Osteocyte (in vitro differentiated cells): ENCODE measurements around the gene RNF215. TPM values are rescaled to one million over a fixed set of nuclear protein-coding genes. Genes with fewer than 3 reads are reported as not detected.

ENCODE experiments used
- DNase-seq: peaks from one replicate; pipeline ENCODE4 v3.0.0; 2021; ENCODE audit warnings: mixed read lengths; ENCODE audit not compliant: unreplicated experiment; ENCODE audit errors: extremely low spot score
- H3K27ac Mint-ChIP-seq: one replicate; pipeline ENCODE4 v1.8.0; 2021; ENCODE audit warnings: mild to moderate bottlenecking, mixed read lengths; ENCODE audit not compliant: unreplicated experiment
- H3K27me3 Mint-ChIP-seq: one replicate; pipeline ENCODE4 v1.8.0; 2021; ENCODE audit warnings: mixed read lengths; ENCODE audit not compliant: unreplicated experiment
- H3K36me3 Mint-ChIP-seq: one replicate; pipeline ENCODE4 v1.8.0; 2021; ENCODE audit warnings: mixed read lengths; ENCODE audit not compliant: unreplicated experiment
- H3K4me1 Mint-ChIP-seq: one replicate; pipeline ENCODE4 v1.8.0; 2021; ENCODE audit warnings: mixed read lengths; ENCODE audit not compliant: unreplicated experiment
- H3K4me3 Mint-ChIP-seq: one replicate; pipeline ENCODE4 v1.8.0; 2021; ENCODE audit warnings: mild to moderate bottlenecking, moderate library complexity, mixed read lengths; ENCODE audit not compliant: unreplicated experiment
- H3K9me3 Mint-ChIP-seq: one replicate; pipeline ENCODE4 v1.8.0; 2021; ENCODE audit warnings: mixed read lengths; ENCODE audit not compliant: unreplicated experiment
- total RNA-seq: library from RNA; stranded (reverse); gene quantifications from 2 replicates; pipeline ENCODE4 v1.2.1, GENCODE V29; 2021
- TF ChIP-seq, protein P1 (sequence below): fragments of 200-600 bp; sonication (generic); IDR thresholded peaks from 2 replicates; pipeline ENCODE4 v1.5.0; 2021; ENCODE audit warnings: antibody characterized with exemption, mild to moderate bottlenecking, moderate library complexity

The RNF215 gene
- total RNA-seq, 1 donor from 2014 or later, result 36.6 TPM

- Mint-ChIP-seq H3K27me3 (no peaks in the 10 kb centered on the region), H3K9me3 (no peaks in the 10 kb centered on the region), H3K4me1 (no peaks in the 10 kb centered on the region), H3K4me3 (no peak overlapping the region), H3K36me3 (peaks cover 6% of the 10 kb centered on the region), H3K27ac (no peak overlapping the region)
- TF ChIP-seq, protein P1, sequence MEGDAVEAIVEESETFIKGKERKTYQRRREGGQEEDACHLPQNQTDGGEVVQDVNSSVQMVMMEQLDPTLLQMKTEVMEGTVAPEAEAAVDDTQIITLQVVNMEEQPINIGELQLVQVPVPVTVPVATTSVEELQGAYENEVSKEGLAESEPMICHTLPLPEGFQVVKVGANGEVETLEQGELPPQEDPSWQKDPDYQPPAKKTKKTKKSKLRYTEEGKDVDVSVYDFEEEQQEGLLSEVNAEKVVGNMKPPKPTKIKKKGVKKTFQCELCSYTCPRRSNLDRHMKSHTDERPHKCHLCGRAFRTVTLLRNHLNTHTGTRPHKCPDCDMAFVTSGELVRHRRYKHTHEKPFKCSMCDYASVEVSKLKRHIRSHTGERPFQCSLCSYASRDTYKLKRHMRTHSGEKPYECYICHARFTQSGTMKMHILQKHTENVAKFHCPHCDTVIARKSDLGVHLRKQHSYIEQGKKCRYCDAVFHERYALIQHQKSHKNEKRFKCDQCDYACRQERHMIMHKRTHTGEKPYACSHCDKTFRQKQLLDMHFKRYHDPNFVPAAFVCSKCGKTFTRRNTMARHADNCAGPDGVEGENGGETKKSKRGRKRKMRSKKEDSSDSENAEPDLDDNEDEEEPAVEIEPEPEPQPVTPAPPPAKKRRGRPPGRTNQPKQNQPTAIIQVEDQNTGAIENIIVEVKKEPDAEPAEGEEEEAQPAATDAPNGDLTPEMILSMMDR, result no peak
- no peak for DNase-seq
Observed at GRCh38 chr22:30375312-30375849, 11.8 kb downstream of the RNF215 start.

- H3K9me3 Mint-ChIP-seq, result no peaks in the 10 kb centered on the region
- H3K4me3 Mint-ChIP-seq, result no peak overlapping the region
- peak; percentile 80 for DNase-seq
- TF ChIP-seq, protein P1, result no peak
- no peaks in the 10 kb centered on the region for H3K36me3 Mint-ChIP-seq
- H3K27ac Mint-ChIP-seq, result no peak overlapping the region
- no peaks in the 10 kb centered on the region for H3K4me1 Mint-ChIP-seq
- no peaks in the 10 kb centered on the region for H3K27me3 Mint-ChIP-seq
Observed at GRCh38 chr22:30373331-30374325, 13.6 kb downstream of the RNF215 start.

- Mint-ChIP-seq H3K27ac (no peak overlapping the region), H3K9me3 (no peaks in the 10 kb centered on the region), H3K4me3 (no peak overlapping the region), H3K27me3 (no peaks in the 10 kb centered on the region), H3K36me3 (no peaks in the 10 kb centered on the region), H3K4me1 (no peaks in the 10 kb centered on the region)
- DNase-seq, result no peak
- TF ChIP-seq, protein P1, result no peak
Observed at GRCh38 chr22:30372915-30373314, 14.3 kb downstream of the RNF215 start.

GRCh38 chr22:30371981-30372380, 15.2 kb downstream of the RNF215 start:
- TF ChIP-seq, protein P1, result no peak
- no peaks in the 10 kb centered on the region for H3K27me3 Mint-ChIP-seq

GRCh38 chr22:30371321-30371720, 15.9 kb downstream of the RNF215 start:
- Mint-ChIP-seq H3K9me3 (no peaks in the 10 kb centered on the region), H3K4me3 (no peak overlapping the region), H3K27ac (no peak overlapping the region), H3K36me3 (no peaks in the 10 kb centered on the region), H3K27me3 (no peaks in the 10 kb centered on the region), H3K4me1 (no peaks in the 10 kb centered on the region)
- no peak for DNase-seq
- TF ChIP-seq, protein P1, result no peak

More at GRCh38 chr22:30371981-30372380, 15.2 kb downstream of the RNF215 start:
- DNase-seq, result no peak
- H3K9me3 Mint-ChIP-seq, result no peaks in the 10 kb centered on the region
- no peak overlapping the region for H3K27ac Mint-ChIP-seq
- H3K36me3 Mint-ChIP-seq, result no peaks in the 10 kb centered on the region
- H3K4me3 Mint-ChIP-seq, result no peak overlapping the region
- H3K4me1 Mint-ChIP-seq, result no peaks in the 10 kb centered on the region
